NCI-H1417 (cell line): ENCODE results near the gene LCA5.
"Not testable (repeated sequence)": the region's sequence is repeated elsewhere in the genome, so short reads cannot be mapped to it uniquely, and the experiment has no call there.

ENCODE experiments used
- DNase-seq, 3 experiments: peaks; one replicate each; lab custom pipeline; 2025; lab: John Stamatoyannopoulos, UW

LCA5 gene

DNA sequence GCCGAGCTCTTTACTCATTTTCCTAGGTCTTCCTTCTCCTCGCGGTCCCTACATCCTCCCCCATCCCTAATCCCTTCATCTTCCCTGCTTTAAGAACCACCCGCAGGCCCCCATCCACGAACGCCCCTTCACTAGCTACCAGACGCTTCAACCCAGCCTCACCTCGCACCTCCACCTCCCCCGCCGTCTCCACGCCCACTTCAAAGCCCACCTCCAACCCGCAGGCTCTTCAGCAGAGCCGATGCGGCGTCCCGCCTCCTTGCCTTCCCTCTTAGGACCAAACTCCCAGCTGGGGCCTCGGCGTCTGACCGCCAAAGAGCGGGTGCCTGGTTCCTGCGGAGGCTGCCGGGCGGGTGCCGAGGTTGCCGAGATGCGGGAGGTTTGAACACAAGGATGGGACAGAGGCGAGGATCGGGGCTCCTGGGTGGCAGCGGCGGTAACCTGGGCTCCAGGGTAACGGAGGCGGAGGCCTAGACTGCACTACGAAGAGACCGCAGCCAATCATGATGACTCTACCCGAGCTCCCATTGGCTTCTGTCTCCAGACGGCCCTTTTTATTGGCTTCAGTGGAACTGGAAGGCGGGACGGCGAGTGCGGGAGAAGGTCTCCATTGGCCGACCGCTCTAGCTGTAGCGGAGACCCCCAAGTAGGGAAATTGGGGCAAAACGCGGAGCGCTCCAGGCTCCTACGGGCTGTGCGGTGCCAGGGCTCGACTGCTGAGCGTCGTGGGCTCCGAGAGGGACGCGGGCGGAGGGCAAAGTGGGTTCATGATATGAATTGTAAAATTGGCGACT, at the start of gene LCA5:
Gene LCA5, minus strand, starts transcription at position 477 of the 794 bp plus-strand sequence. CDS start 18,536 bp downstream, outside the sequence.
- DNase-seq = peak; percentile 97 to 99 (median 98)

DNA sequence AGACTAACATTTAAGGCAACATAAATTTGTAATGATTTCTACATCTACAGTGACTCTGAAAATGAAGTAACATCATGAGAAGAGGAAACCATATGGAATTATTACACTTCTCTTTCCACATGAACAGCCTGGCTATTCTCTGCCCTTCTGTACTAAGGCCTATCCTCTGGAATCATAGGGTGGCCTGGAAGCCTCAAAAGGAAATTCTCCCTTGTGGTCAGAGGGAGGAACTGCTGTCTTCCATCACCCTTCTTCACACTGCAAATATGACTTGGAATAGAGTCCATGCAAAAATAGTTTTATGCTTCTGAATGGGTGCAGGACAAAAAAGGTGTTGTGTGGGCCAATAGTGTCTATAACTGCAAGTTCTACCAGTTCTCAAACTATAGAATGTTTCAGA, 49.3 kb upstream of the LCA5 start:
- no peak for DNase-seq

DNA sequence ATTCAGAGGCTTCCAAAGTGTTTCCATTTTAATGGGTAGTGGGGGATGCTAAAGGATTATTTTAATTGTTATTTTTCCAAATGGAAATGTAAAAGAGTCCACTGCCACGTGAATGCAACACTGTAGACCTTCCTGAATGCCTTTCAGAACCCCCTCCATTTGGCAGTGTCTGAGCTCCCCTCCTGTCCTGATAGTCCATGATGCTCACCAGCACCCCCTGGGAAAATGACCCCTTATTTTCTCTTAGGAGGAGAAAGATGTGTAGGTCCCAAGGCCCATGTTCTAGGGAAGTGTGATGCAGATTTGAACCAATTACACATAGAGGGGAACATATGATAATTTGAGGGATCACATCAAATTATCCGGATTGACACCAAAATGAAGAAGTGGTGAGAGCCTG, 47.1 kb upstream of the LCA5 start:
- DNase-seq = no peak

DNA sequence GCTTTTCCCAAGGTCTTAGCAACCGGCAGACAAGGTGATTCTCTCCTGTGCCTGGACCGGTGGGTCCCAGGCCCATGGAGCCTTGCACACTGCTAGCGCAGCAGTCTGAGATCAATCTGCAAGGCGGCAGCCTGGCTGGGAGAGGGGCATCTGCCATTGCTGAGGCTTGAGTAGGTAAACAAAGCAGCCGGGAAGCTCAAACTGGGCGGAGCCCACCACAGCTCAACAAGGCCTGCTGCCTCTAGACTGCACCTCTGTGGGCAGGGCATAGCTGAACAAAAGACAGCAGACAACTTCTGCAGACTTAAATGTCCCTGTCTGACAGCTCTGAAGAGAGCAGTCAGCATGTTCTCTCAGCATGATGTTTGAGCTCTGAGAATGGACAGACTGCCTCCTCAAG, 40.7 kb upstream of the LCA5 start:
- DNase-seq = not testable (repeated sequence)

DNA sequence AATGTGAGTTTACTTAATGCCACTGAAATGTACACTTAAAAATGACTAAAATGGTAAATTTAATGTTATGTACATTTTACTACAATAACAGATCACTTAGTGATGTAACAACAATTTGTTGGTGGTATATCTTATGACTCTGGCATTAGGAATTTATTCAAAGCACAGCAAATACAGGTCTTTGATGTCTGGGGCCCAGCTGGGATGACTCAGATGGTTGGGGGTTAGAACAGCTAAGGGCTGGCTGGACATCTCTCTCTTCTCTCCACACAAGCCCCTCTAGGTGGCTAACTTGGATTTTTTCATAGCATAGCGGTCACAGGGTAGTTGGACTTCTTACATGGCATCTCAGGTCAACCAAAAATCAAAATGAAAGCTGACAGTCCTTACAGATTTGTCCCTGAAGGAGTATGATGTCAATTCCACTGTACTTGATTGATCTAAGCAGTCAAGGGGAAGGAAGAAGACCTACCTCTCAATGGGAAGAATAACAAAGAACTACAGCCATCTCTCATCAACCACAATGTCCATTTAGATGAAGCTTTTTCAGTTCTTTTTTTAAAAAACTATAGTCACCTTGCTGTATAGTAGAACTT, 37.5 kb upstream of the LCA5 start:
- no peak for DNase-seq

DNA sequence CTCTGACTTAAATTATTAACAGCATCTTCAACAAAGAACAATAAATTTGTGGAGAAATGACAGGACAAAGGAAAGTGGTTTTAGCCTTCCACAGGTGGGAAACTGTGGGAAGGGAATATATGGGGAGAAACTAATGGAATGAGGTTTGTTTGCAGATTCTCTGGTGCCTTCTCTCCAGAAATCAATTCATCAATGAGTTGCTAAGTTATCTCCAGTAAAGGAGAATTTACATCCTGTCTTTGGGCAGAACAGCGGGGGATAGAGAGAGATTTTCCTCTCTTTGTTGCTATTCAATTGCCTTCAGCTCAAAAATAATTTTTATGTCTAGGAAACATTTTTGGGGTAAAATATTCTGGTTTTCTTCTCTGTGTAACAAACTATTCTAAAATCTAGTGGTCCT, 36.9 kb upstream of the LCA5 start:
- no peak for DNase-seq

DNA sequence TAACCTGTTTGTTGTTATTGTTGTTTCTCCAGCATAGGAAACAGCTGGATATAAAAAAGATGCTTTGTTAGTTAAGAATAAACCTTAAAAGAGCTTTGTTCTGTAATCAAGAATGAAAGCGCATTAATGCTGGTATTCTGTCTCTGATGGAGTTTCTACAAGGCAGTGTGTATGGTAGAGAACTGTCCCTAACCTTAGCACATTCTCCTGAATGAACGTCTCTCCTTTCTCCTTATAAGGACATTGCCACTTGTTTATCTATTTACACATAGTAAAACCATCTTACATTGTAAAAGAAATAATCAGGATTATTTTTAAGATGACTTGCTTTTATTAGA, 33.8 kb upstream of the LCA5 start:
- peak in 2 of 3 experiments; percentile 49 to 84 for DNase-seq

DNA sequence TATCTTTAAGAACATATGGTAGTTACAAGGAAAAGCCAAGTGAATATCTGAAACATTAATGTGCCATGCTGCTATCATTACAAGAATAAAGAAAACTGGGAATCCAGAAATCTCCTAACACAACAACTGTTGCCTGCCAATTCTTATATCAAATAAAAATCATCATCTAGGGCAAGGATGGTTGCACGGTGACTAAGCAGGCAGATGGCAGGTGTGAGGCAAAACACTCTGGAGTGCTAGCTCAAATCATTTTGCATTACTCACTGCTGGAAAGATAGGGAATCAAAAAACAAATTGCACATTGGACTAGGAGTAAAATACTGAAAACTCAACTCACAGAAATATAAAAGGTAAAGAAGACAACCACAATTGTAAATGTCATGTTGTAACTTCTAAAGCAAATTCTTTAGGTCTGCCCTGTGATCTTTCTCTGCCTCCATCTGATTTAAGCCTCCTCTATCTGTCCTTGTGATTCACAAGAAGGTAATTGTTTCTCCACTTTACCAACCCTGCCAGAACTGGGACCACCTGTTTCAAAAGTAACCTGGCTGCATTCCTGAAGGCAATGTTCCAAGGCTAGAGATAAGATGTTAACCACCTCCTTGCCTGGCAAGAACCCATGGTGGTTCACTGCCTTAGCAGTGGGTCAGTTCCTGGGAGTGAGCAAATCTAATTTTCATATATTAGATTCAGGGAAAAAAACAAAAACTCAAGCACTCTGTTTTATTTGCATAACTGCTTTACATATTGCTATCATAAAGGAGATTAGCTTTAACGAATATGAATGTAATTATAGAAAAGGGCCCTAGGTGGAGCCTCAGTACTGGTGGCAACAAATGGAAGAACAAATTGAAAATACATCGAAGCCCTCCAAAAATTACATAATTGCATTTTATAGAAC, 33.1 kb upstream of the LCA5 start:
- DNase-seq = peak; percentile 49 to 72 (median 53)

DNA sequence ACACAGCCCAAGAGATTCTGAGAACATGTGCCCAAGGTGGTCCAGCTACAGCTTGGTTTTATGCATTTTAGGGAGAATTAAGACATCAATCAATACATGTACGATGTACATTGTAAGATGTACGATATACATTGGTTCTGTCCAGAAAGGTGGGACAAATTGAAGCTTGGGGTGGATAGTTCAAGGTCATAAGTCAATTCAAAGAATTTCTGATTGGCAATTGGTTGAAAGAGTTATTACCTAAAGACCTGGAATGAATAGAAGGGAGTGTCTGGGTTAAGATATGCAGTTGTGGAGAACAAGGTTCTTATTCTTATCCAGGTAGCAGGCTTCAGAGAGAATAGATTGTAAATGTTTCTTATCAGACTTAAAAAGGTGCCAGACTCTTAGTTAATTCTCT, 31.8 kb upstream of the LCA5 start:
- DNase-seq = no peak

DNA sequence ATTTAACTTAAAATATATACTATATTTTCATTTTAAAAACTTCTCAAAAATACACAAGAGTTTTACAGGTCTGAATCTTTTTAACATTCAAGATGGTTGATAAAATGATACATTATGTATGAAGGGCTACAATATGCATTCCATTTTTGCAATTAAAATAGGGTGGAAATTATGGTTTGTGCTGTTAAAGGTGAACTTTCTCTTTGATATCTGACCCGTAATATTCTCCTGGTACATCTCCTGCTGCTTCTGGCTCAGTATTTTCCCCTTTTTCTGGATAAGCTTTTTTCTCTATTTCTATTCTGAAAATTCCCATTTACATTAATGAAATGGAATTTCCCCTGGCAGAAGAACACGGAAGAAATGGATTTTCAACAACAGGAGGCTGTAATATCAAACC, 27.4 kb upstream of the LCA5 start:
- DNase-seq = no peak

DNA sequence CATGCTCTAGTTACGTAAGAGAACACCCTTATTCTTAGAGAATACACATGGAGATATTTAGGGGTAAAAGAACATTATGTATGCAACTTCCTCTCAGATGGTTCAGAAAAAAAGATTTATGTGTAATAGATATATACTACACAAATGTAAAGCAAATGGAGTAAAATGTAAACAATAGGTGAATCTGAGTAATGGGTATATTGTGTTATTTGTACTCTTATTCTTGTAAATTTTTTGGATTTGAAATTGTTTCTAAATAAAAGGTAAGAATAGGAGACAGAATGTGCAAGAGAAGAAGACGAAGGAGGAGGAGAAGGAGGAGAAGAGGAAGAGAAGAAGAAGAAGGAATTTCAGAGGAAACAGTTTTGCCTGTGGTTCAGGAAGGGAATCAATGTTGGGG, 22.5 kb upstream of the LCA5 start:
- no peak for DNase-seq

DNA sequence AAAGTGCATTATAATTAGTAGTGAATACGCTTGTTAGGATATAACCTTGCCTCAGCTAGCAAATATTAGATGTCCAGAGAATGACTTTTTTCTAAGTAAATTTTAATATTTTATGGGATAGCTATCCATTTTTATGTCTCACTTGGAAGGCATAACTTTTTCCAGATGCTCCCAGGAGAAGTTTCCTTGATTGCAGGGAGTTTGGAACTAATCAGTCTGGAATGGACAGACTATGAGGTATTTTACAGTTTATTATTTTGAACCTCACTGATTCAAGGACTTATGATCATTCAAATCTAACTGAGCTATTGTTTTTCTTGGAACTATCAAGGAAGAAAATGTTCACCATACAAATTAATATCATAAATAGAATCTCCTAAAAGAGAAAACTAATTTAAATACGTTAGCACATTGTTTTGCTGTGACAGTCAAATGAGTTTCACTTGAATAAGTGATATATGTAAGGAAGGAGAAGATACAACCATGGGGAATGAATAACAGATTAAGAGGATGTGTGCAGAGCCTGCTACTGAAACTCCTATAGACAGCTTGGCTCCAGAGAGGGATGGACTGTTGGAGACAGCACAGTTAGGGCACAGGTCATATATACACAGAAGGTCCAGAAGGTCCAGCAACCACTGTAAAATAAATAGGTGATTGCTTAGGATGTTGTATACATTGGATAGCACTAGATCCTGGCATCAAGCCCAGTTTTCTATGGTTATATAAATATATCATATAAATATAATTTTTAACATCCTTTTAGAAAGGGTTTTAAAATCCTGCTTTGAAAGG, 20.6 kb upstream of the LCA5 start:
- DNase-seq = no peak

DNA sequence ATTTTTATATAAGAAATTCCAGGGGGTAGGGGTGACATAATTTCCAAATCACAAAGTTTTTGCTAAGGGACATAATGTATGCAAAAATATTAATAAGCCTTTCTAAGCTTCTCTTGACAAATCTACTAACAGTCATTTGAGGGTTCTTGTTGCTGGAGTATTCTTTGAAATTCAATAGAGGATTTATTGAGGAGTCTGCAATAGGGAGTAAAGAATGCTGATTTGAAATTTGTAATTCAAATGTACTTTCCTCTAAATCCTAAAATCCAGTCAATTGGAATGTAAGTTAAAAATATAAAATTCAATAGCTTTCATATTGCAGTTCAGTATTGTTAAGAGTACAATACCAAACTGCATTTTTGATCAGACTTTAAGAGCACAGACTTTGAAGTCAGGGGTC, 17.1 kb upstream of the LCA5 start:
- DNase-seq = no peak

DNA sequence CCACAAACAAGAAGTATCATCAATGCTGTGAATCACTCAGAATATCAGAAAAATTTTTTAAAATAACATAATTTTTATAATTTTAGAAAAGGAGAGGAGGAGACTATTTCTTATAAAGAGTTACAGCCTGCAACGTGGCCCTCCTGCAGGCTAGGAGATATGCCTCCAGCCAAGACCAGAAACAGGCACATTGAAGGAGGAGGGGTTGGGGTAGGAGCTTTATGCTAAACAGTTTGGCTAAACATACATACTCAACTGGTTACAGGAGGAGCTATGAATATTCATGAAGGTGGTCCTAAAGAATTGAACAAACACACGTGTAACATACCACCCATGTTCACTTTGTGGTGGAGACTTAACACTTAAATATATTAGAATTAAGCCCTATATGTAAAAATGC, 14.2 kb upstream of the LCA5 start:
- no peak for DNase-seq

DNA sequence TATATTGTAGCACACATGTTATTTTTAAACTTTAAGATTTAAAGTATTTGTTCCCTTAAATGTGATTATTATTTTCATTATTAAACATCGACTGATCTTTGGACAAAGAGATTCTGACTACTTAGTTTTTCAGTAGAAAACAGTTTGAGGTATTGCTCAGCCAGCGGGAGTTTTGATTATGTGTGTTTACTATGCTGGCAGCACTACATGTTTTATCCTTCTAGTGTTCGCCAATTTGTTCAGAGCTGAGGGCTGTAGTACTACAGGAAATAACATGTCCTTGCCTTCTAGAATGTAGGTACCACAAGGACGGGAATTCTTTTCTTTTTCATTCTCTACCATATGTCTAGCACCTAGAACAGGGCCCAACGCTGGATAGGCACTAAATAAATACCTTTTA, 11.1 kb upstream of the LCA5 start:
- DNase-seq = no peak

DNA sequence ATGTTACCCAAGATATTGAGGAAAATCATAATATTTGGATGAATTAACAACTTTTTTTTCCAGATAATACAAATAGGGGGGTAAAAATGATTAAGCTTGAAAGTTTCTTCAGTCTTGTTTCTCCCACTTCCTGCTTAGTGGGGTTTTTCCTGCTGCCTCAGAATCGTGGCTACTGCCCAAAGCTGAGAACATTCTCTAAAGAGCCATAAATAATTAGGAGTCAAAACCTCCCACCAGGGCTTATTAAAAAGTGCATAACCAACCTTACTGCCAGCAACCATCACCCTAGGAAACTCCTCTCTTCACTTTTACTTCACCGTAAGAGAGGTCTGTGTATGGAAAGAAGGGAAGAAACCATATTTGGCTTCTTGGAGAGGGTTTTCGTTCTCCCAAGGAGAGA, 9.0 kb upstream of the LCA5 start:
- DNase-seq = peak in 1 of 3 experiments; percentile 16

DNA sequence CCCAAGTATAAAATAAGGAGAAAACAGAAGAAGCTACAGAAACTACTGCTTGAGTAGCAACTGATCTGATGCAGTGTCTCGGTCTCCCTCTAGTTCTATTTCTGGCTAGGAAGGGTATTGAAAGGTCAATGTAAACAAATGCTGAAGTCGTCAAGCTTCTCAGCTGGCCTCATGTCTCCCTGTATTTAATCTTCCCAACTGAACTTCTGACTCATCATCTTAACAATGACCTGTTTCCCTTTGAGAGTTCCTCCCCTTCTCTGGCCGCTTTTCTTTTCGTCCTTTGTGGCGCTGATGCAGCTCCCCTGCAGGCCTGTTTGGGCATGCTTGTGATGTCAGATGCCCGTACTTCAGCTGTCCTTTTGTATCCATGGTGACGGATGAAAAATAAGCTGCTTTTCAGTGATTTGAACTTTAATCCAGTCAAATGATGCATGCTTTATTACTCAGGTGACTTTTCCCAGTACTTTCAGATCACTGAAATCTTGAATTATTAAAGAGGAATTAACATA, 7.8 kb upstream of the LCA5 start:
- peak; percentile 82 to 97 (median 92) for DNase-seq

DNA sequence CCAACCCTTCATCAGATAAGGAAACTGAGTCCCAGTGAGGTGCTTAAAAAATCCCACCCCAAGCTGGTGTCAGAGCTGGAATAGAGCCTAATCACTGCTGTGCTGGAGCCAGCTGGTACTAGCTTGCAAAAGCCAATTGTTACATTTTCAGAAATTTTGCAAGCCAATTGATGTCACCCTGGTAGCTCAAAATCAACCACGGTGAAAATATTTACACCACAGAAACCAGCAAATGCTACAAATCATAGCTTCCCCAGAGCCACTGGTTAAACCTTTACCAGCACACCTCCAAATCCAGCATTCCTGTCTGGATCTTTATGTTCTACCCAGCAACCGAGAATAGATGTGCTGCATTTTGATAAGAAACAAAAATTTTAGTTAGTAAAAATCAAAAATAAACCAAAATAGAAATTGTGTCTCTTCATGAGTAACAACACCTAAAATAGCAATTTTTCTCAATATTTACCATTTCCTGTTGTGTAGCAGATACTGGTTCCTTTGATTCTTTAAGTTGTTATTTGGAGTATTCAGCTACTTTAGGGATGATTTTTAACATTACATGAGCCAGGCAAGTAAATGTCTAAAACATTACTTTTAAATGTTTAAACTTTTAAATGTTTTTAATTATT, 7.2 kb upstream of the LCA5 start:
- DNase-seq = peak in 2 of 3 experiments; percentile 27 to 62

DNA sequence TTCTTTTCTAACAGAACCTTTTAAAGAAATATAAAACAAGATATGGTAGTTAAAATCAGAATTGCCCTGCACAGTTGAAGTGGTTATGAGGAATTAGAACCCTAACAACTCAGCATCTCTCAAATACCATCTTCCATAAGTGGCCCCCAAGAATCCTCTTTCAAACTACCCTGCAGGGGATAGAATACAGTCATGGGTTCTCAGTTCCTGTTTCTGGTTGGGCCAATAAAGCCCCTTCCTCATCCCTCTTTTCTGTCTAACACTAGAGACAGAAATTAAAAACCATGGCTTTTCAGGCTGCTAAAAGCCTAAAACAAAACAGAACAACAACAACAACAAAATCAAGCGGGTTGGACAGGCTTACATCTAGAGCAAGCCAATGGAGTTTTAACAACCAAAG, 6.7 kb upstream of the LCA5 start:
- no peak for DNase-seq

DNA sequence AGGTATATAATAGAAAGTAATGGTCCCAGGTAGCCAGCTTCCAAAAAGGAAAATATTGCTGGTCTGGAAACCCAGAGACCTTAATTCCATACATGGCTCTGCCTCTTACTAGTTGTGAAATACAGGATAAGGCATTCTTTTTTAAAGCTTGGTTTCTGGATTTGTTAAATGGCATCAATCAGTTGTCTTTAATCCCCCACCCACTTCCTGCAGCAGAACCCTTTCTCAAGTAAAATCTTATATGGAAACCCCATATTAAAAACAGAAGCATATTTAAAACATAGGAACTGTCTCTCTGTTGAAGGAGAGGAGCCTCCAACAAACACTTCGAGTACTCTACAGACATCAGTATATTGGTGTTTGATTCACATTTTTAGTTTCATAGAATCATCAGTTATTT, 6.2 kb upstream of the LCA5 start:
- peak in 1 of 3 experiments; percentile 33 for DNase-seq
